Hepatocyte (in vitro differentiated cells): ENCODE data around the gene ELAVL3. TPM values are rescaled to one million over a fixed set of nuclear protein-coding genes. Genes with fewer than 3 reads are reported as not detected.

Experiments
- DNase-seq: peaks from one replicate; pipeline ENCODE4 v3.0.0-alpha.2; 2016; ENCODE audit warnings: low spot score
- H2AFZ ChIP-seq: fragments of 200-600 bp; sonication (generic); 2 replicates; pipeline ENCODE4 v1.6.0; 2016; ENCODE audit warnings: antibody characterized with exemption, mild to moderate bottlenecking
- H3K27ac ChIP-seq: fragments of 200-600 bp; sonication (generic); 2 replicates; pipeline ENCODE4 v1.5.1; 2016; ENCODE audit warnings: mild to moderate bottlenecking
- H3K27me3 ChIP-seq: fragments of 200-600 bp; sonication (generic); 2 replicates; pipeline ENCODE4 v1.6.1; 2016
- H3K36me3 ChIP-seq: fragments of 200-600 bp; sonication (generic); replicated peaks from 2 replicates; pipeline ENCODE4 v1.5.1; 2016; ENCODE audit warnings: low read depth; ENCODE audit not compliant: insufficient read depth
- H3K4me1 ChIP-seq: fragments of 200-600 bp; sonication (generic); 2 replicates; pipeline ENCODE4 v1.5.1; 2016; ENCODE audit warnings: mild to moderate bottlenecking, moderate library complexity; ENCODE audit not compliant: insufficient read depth
- H3K4me2 ChIP-seq: fragments of 200-600 bp; sonication (generic); 2 replicates; pipeline ENCODE4 v1.6.0; 2016
- H3K4me3 ChIP-seq: fragments of 200-600 bp; sonication (generic); 2 replicates; pipeline ENCODE4 v1.5.1; 2016; ENCODE audit warnings: mild to moderate bottlenecking
- H3K79me2 ChIP-seq: fragments of 200-600 bp; sonication (generic); 2 replicates; pipeline ENCODE4 v1.6.0; 2017; ENCODE audit warnings: mild to moderate bottlenecking
- H3K9me2 ChIP-seq: fragments of 200-600 bp; sonication (generic); replicated peaks from 2 replicates; pipeline ENCODE4 v1.6.0; 2017; ENCODE audit warnings: mild to moderate bottlenecking; ENCODE audit not compliant: insufficient read depth
- H3K9me3 ChIP-seq: fragments of 200-600 bp; sonication (generic); 2 replicates; pipeline ENCODE4 v1.5.1; 2016; ENCODE audit warnings: low read depth, mild to moderate bottlenecking
- H4K20me1 ChIP-seq: fragments of 200-600 bp; sonication (generic); 2 replicates; pipeline ENCODE4 v1.6.0; 2016; ENCODE audit warnings: mild to moderate bottlenecking; ENCODE audit not compliant: insufficient read depth, poor library complexity, severe bottlenecking
- CTCF ChIP-seq: fragments of 200-600 bp; sonication (generic); IDR thresholded peaks from 2 replicates; pipeline ENCODE4 v1.5.1; 2016; ENCODE audit warnings: antibody characterized with exemption, mild to moderate bottlenecking; ENCODE audit not compliant: poor library complexity
- EZH2 ChIP-seq: fragments of 200-600 bp; sonication (generic); IDR thresholded peaks from 2 replicates; pipeline ENCODE4 v1.6.1; 2016; ENCODE audit warnings: antibody characterized with exemption, mild to moderate bottlenecking, borderline replicate concordance
- EZH2phosphoT487 ChIP-seq: fragments of 200-600 bp; sonication (generic); IDR thresholded peaks from one replicate; pipeline ENCODE4 v1.6.1; 2018; ENCODE audit warnings: antibody characterized with exemption, mild to moderate bottlenecking, low read depth, moderate library complexity; ENCODE audit not compliant: unreplicated experiment, severe bottlenecking
- WGBS: methylation state at CpG from one replicate; pipeline ENCODE4 v1.1.6; 2016; ENCODE audit warnings: low lambda C conversion rate; ENCODE audit errors: missing lambda C conversion rate; 5-methylcytosine and 5-hydroxymethylcytosine counted together
- polyA plus RNA-seq: library from polyadenylated mRNA; unstranded; fragments of >200 nt; fragmentation: Nextera tagmentation; extraction: Ambion mirVana; gene quantifications from 2 replicates; pipeline ENCODE4 v1.2.1, GENCODE V29; 2016
- total RNA-seq: library from RNA; depleted of rRNA; stranded (reverse); fragments of >200 nt; gene quantifications from 2 replicates; pipeline ENCODE4 v1.2.3, GENCODE V29; 2014

Gene ELAVL3
- total and polyA plus RNA-seq, 2 experiments from 2014 or later: 0.11 to 0.30 TPM

- H3K9me2 ChIP-seq: no peaks in the 10 kb centered on the region
- H3K36me3 ChIP-seq: no peaks in the 10 kb centered on the region
- peak within 1 kb of the TSS; percentile 62 for H3K4me3 ChIP-seq
- 3% methylated on average over 42 of the region's 72 CpGs for WGBS
- peaks cover 6% of the 10 kb centered on the region for H3K79me2 ChIP-seq
- H3K27ac ChIP-seq: peak within 1 kb of the TSS; percentile 91
- H3K4me2 ChIP-seq: peak within 1 kb of the TSS; percentile 91
- DNase-seq: peak; percentile 83
- H2AFZ ChIP-seq: peak within 1 kb of the TSS; percentile 76
- peaks cover 21% of the 10 kb centered on the region for H3K4me1 ChIP-seq
- no peaks in the 10 kb centered on the region for H3K9me3 ChIP-seq
- peaks cover 5% of the 10 kb centered on the region for H3K27me3 ChIP-seq
- no peaks in the 10 kb centered on the region for H4K20me1 ChIP-seq
- no peak for TF ChIP-seq EZH2phosphoT487
- TF ChIP-seq CTCF: peak; percentile 5
- TF ChIP-seq EZH2: peak; percentile 77
These were observed 62.0 kb downstream of the ELAVL3 start, which contains the start of gene RGL3 for GRCh38 chr19:11418549-11419506. TSS of gene RGL3 (minus strand) at chr19:11419314. CDS start at chr19:11419278, 36 bp downstream.

- Histone ChIP-seq H3K9me3 (no peaks in the 10 kb centered on the region), H3K4me2 (peak overlapping the region; percentile 91), H3K4me1 (peaks cover 21% of the 10 kb centered on the region), H3K9me2 (no peaks in the 10 kb centered on the region), H3K79me2 (peaks cover 6% of the 10 kb centered on the region), H3K36me3 (no peaks in the 10 kb centered on the region), H4K20me1 (no peaks in the 10 kb centered on the region), H3K27me3 (peaks cover 5% of the 10 kb centered on the region), H3K27ac (peak overlapping the region; percentile 91), H3K4me3 (peak overlapping the region; percentile 62), H2AFZ (peak overlapping the region; percentile 76)
- TF ChIP-seq EZH2phosphoT487 (no peak), EZH2 (no peak), CTCF (no peak)
- WGBS: 3% methylated on average over 8 of the region's 16 CpGs
- DNase-seq: no peak
These were observed 62.7 kb downstream of the ELAVL3 start for GRCh38 chr19:11418094-11418548.

DNA sequence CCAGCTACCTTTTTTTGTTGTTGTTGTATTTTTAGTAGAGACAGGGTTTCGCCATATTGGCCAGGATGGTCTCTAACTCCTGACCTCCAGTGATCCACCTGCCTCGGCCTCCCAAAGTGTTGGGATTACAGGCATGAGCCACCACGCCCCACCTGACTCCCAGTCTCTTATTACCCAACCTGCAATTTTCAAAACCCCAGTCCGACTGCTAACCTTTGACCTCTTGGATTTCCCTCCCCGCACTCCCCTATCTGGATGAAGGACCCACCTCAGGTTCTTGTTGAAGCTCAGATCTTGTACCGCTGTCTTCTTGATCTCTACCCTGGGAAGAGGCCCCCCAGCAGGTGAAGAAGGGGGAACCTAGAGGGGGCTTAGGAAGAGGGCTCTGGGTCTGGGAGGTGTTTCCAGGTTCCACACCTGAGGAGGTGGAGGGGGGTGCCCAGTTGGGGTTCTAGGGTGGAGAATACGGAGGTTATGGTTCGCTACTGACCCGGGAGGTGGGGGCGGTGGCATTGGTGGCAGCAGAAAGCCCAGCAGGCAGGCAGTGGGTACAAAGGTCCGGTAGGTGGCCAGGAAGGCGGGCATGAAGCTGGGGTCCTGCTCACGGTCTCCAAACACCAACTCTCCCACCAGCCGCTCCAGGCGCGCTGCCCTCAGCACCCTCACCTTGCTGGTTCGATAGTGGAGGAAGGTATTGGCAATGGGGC lies 64.3 kb downstream of the ELAVL3 start:
- TF ChIP-seq CTCF (no peak), EZH2phosphoT487 (no peak), EZH2 (no peak)
- WGBS: 95% methylated on average over 17 of the region's 17 CpGs
- Histone ChIP-seq H3K4me3 (no peak overlapping the region), H3K9me3 (no peaks in the 10 kb centered on the region), H3K79me2 (peaks cover 6% of the 10 kb centered on the region), H3K36me3 (no peaks in the 10 kb centered on the region), H3K27me3 (peaks cover 2% of the 10 kb centered on the region), H3K27ac (no peak overlapping the region), H4K20me1 (no peaks in the 10 kb centered on the region), H3K4me2 (no peak overlapping the region), H3K4me1 (peaks cover 13% of the 10 kb centered on the region), H3K9me2 (no peaks in the 10 kb centered on the region), H2AFZ (no peak overlapping the region)
- DNase-seq: no peak
